Small intestine (tissue), 7 donors: ENCODE results near the gene CFAP141. TPM values are rescaled to one million over a fixed set of nuclear protein-coding genes. Genes with fewer than 3 reads are reported as not detected.

ENCODE experiments used
- DNase-seq, 2 donors: peaks; one replicate each; pipeline versions ENCODE4 v3.0.0 to v3.0.0-alpha.2; 2013
- FAIRE-seq: peaks from 2 replicates; lab custom pipeline; 2012; peaks lifted over from hg19 to GRCh38; lab: Jason Lieb, UNC
- H3K27ac ChIP-seq, 3 donors: one replicate each; pipeline ENCODE4 v1.5.1; 2013; ENCODE audit warnings: low read length in 2 of 3, mild to moderate bottlenecking in 2 of 3, control low read depth in 1 of 3, inconsistent platforms in 1 of 3, low read depth in 1 of 3, moderate library complexity in 1 of 3
- H3K27me3 ChIP-seq, 3 donors: one replicate each; pipeline ENCODE4 v1.6.1; 2013; ENCODE audit warnings: low read length in 3 of 3, inconsistent platforms in 1 of 3; ENCODE audit not compliant: control insufficient read depth in 3 of 3, insufficient read depth in 3 of 3
- H3K36me3 ChIP-seq, 3 donors: one replicate each; pipeline ENCODE4 v1.6.1; 2013; ENCODE audit warnings: low read length in 3 of 3, inconsistent platforms in 1 of 3, low read depth in 1 of 3, mild to moderate bottlenecking in 1 of 3, moderate library complexity in 1 of 3; ENCODE audit not compliant: control insufficient read depth in 3 of 3, insufficient read depth in 2 of 3
- H3K4me1 ChIP-seq, 3 donors: one replicate each; pipeline ENCODE4 v1.6.1; 2013; ENCODE audit warnings: low read length in 2 of 3, inconsistent platforms in 1 of 3, low read depth in 1 of 3, mild to moderate bottlenecking in 1 of 3, moderate library complexity in 1 of 3; ENCODE audit not compliant: control insufficient read depth in 3 of 3, insufficient read depth in 2 of 3
- H3K4me3 ChIP-seq, 3 donors: one replicate each; pipeline ENCODE4 v1.5.1; 2013; ENCODE audit warnings: low read length in 3 of 3, control low read depth in 1 of 3, inconsistent platforms in 1 of 3, low read depth in 1 of 3, mild to moderate bottlenecking in 1 of 3, moderate library complexity in 1 of 3
- H3K9me3 ChIP-seq, 2 donors: one replicate each; pipeline ENCODE4 v1.6.1; 2013; ENCODE audit warnings: low read depth in 1 of 2, low read length in 1 of 2; ENCODE audit not compliant: control insufficient read depth in 2 of 2, insufficient read depth in 1 of 2
- WGBS, 3 donors: extraction: QIAGEN DNeasy Blood & Tissue Kit; methylation state at CpG; one replicate each; pipeline ENCODE4 v1.1.7; 2013; 5-methylcytosine and 5-hydroxymethylcytosine counted together
- polyA plus RNA-seq, 4 donors: library from polyadenylated mRNA; stranded (reverse) in 3 of 4; unstranded in 1 of 4; fragments of 200-250 nt in 3 of 4; fragments of 120-200 nt in 1 of 4; gene quantifications; one replicate each; pipeline versions ENCODE4 v1.2.1 to v1.2.3, GENCODE V29; 2013
- donor health status: healthy with polysubstance abuse.
- donor health status: control.
- donor health status: control.
- donor health status: Bipolar disorder and iron deficiency.
- donor health status: healthy.

Gene CFAP141
- polyA plus RNA-seq, 4 donors: not detected

DNA sequence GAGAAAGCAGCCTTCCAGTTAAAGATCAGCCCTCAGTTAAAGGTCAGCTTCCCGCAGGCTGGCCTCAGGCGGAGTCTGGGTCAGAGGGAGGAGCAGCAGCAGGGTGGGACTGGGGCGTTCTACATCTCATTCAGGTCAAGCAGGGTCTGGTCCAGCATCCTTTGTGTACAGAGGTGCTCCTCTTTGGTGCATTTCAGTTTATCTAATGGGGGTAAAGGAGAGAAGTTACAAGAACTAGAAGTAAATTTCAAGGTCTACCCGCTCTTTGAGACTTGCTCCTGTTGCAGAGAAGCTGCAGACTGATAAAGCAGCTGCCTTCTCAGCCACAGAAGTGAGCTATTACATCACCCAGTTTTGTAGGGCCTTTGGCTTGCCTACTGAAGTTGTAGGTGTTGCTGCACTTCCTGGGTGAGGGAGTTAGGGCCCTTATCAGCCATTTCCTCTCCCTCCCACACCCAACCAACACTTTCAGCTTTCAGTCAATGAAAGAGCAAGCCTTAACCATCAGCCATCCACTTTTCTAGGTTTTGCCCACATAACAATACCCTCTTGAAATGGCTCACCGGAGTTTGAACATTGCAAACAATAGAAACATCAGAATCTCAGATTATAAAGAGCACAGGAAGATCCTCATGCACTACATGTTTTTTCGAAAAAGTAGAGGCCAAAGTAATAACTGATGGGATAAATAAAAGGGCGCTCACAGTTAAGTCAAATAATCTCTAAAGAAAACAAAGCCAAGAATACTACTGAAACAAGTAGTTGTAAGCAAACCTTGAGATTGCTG lies 48.4 kb downstream of the CFAP141 start:
- FAIRE-seq: no peak
- peak overlapping the region in 1 of 3 donors; percentile 4 for H3K27ac ChIP-seq
- H3K36me3 ChIP-seq: peaks cover 8 to 33% (median 11%) of the 10 kb centered on the region in 3 donors
- no peak overlapping the region for H3K4me3 ChIP-seq
- H3K27me3 ChIP-seq: no peaks in the 10 kb centered on the region
- peaks cover 0 to 3% (median 0%) of the 10 kb centered on the region in 3 donors for H3K4me1 ChIP-seq
- no peaks in the 10 kb centered on the region for H3K9me3 ChIP-seq
- DNase-seq: peak; percentile 41 to 62
- WGBS, 3 donors: 50 to 55% (median 51%) methylated on average over 7 of the region's 7 CpGs

DNA sequence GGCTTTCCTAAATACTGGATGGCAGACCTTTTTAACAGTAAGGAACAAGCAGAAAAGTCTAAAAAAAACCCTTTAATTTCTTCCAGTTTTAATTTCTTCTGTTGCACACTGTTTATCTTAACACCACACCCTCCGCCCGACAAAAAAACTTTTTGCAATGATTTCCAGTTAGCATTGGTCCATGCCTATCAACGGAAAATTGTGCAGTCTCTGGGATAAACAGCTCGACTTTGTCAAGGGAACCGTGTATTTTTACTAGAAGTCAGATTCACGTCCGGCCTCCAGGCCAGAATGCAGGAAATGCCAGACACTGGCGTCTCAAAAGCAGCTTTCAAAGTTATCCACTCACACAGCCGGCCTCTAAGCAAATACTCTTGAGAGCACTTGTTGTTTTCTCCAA lies 50.9 kb downstream of the CFAP141 start:
- WGBS, 3 donors: 35 to 66% (median 61%) methylated on average over 9 of the region's 9 CpGs
- no peaks in the 10 kb centered on the region for H3K27me3 ChIP-seq
- peaks cover 0 to 21% (median 3%) of the 10 kb centered on the region in 3 donors for H3K36me3 ChIP-seq
- DNase-seq: peak in 1 of 2 donors; percentile 45
- peak overlapping the region in 2 of 3 donors; percentile 24 to 92 for H3K27ac ChIP-seq
- no peaks in the 10 kb centered on the region for H3K9me3 ChIP-seq
- no peak overlapping the region for H3K4me3 ChIP-seq
- H3K4me1 ChIP-seq: peaks cover 0 to 3% (median 0%) of the 10 kb centered on the region in 3 donors
- no peak for FAIRE-seq

DNA sequence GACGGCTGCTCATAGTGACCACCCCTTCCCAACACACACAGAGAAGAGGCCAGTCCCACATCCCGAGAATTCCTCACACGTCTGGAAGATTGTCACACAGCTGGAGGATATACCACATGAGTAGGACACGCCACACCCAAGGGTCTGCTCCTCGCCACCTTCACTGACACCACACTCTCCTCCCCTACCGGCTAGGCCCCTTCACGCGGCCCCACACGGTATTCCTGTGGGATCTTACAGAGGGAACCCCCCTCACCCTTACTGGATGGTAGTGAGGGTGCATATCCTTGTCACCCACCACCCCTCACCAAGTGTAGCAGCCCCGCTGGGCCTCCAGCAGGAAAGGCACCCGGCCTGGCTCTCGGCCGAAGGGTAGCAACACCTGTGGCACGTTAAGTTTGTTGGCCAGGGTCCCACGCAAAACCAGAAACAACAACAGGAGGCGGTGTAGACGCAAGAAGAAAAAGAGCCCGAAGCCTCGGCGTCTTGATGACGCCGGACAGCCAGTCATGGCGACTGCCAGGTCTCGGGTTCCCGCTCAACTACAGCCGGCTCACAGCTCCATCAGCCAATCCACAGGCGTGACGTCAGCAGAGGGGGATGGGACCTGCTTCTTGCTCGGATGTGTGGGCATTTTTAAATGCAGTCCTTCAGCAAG lies 51.5 kb downstream of the CFAP141 start, which contains the start of gene NUP210L:
TSS of gene NUP210L (minus strand) at position 540 of the 658 bp plus-strand sequence.
- H3K27ac ChIP-seq: peak within 1 kb of the TSS in 2 of 3 donors; percentile 24 to 92
- no peak for FAIRE-seq
- no peaks in the 10 kb centered on the region for H3K9me3 ChIP-seq
- peaks cover 0 to 3% (median 0%) of the 10 kb centered on the region in 3 donors for H3K4me1 ChIP-seq
- WGBS, 3 donors: 80 to 91% (median 88%) methylated on average over 29 of the region's 29 CpGs
- H3K36me3 ChIP-seq: peaks cover 0 to 19% (median 0%) of the 10 kb centered on the region in 3 donors
- DNase-seq: peak in 1 of 2 donors; percentile 33
- no peak within 1 kb of the TSS for H3K4me3 ChIP-seq
- H3K27me3 ChIP-seq: no peaks in the 10 kb centered on the region

DNA sequence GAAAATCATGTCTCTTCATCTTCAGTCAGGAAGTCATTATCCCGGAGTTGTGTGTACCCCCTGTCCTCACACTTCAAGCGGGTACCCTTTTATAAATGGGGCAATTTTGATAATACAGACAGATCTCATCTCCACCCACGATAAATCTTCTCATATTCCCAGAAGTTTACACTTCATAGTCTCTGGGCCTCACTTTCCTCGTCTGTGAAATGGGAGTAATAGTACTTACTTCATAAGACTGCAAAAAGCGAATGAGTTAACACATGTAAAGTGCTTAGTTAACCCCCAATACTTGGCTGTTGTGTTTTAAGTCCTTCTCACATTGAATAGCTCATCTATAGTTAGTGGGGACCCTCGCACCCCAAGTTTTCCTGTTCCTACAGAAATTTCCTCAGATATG lies 52.1 kb downstream of the CFAP141 start:
- no peaks in the 10 kb centered on the region for H3K9me3 ChIP-seq
- H3K27ac ChIP-seq: peak overlapping the region in 1 of 3 donors; percentile 92
- no peak for FAIRE-seq
- no peaks in the 10 kb centered on the region for H3K27me3 ChIP-seq
- H3K4me3 ChIP-seq: no peak overlapping the region
- no peak for DNase-seq
- WGBS, 3 donors: 92 to 98% (median 95%) methylated on average over 6 of the region's 6 CpGs
- peaks cover 0 to 3% (median 0%) of the 10 kb centered on the region in 3 donors for H3K4me1 ChIP-seq
- H3K36me3 ChIP-seq: peaks cover 0 to 19% (median 0%) of the 10 kb centered on the region in 3 donors

DNA sequence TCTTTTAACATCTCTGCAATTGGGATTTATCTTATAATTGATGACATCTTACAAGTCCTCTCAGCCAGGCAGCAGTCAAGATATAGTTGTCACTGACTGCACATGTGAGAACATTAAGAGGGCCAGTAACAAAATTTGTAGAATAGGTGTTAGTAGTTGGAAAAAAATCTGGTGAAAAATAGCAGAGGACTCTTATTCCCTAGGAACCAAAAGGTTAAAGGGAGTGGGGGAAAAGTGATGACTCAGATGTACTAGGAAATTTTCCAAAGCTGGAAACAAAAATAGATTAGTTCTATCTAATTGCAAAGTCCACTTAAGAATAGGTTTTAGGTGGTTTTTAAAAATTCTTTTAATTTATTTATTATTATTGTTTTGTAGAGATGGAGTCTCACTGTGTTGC lies 54.8 kb downstream of the CFAP141 start:
- no peak overlapping the region for H3K4me3 ChIP-seq
- no peaks in the 10 kb centered on the region for H3K9me3 ChIP-seq
- H3K4me1 ChIP-seq: no peaks in the 10 kb centered on the region
- DNase-seq (no peak), FAIRE-seq (no peak)
- H3K27me3 ChIP-seq: no peaks in the 10 kb centered on the region
- H3K27ac ChIP-seq: no peak overlapping the region
- H3K36me3 ChIP-seq: peaks cover 0 to 7% (median 0%) of the 10 kb centered on the region in 3 donors

Other genes starting within 250 kb of the CFAP141 start
- gene CRTC2, start 247.7 kb downstream of the CFAP141 start, polyA plus RNA-seq: 10 to 100 TPM; 21.7 to 49.4 (median 33.3) TPM
- gene SLC39A1, start 242.8 kb downstream of the CFAP141 start, polyA plus RNA-seq: 100 to 1,000 TPM in 1 of 4 donors, 10 to 100 TPM in 3; 23.7 to 100 (median 65.4) TPM
- 10 to 100 TPM in 2 of 4 donors, 1 to 10 TPM in 2; 5.8 to 24.1 (median 11.7) TPM for gene CREB3L4, start 238.4 kb downstream of the CFAP141 start, polyA plus RNA-seq
- gene JTB, start 228.7 kb downstream of the CFAP141 start, polyA plus RNA-seq: 100 to 1,000 TPM; 139 to 307 (median 237) TPM
- gene RAB13, start 220.0 kb downstream of the CFAP141 start, polyA plus RNA-seq: 100 to 1,000 TPM; 117 to 179 (median 136) TPM
- gene RPS27, start 215.6 kb downstream of the CFAP141 start, polyA plus RNA-seq: over 10,000 TPM in 2 of 4 donors, 1,000 to 10,000 TPM in 2; 6,335 to 13,657 (median 9,525) TPM
- under 1 TPM in 2 of 4 donors, not detected in 2; 0.01 to 0.03 TPM for gene NUP210L, start 51.3 kb downstream of the CFAP141 start, polyA plus RNA-seq
- 100 to 1,000 TPM; 244 to 335 (median 277) TPM for gene TPM3, start 14.2 kb downstream of the CFAP141 start, polyA plus RNA-seq
- gene UBAP2L, start 14.6 kb upstream of the CFAP141 start, polyA plus RNA-seq: 100 to 1,000 TPM in 1 of 4 donors, 10 to 100 TPM in 3; 29.7 to 133 (median 41.1) TPM
- 100 to 1,000 TPM in 3 of 4 donors, 10 to 100 TPM in 1; 63.2 to 131 (median 119) TPM for gene HAX1, start 66.3 kb upstream of the CFAP141 start, polyA plus RNA-seq
- gene AQP10, start 114.8 kb upstream of the CFAP141 start, polyA plus RNA-seq: 100 to 1,000 TPM in 1 of 4 donors, 10 to 100 TPM in 1, 1 to 10 TPM in 1, under 1 TPM in 1; 0.30 to 103 (median 22.5) TPM
- gene ATP8B2, start 119.2 kb upstream of the CFAP141 start, polyA plus RNA-seq: 10 to 100 TPM in 3 of 4 donors, 1 to 10 TPM in 1; 3.9 to 19.7 (median 14.9) TPM
- gene IL6R, start 199.0 kb upstream of the CFAP141 start, polyA plus RNA-seq: 10 to 100 TPM in 3 of 4 donors, 1 to 10 TPM in 1; 8.8 to 21.2 (median 11.2) TPM